ENCODE results near the gene LRCH2.

Gene LRCH2

DNA sequence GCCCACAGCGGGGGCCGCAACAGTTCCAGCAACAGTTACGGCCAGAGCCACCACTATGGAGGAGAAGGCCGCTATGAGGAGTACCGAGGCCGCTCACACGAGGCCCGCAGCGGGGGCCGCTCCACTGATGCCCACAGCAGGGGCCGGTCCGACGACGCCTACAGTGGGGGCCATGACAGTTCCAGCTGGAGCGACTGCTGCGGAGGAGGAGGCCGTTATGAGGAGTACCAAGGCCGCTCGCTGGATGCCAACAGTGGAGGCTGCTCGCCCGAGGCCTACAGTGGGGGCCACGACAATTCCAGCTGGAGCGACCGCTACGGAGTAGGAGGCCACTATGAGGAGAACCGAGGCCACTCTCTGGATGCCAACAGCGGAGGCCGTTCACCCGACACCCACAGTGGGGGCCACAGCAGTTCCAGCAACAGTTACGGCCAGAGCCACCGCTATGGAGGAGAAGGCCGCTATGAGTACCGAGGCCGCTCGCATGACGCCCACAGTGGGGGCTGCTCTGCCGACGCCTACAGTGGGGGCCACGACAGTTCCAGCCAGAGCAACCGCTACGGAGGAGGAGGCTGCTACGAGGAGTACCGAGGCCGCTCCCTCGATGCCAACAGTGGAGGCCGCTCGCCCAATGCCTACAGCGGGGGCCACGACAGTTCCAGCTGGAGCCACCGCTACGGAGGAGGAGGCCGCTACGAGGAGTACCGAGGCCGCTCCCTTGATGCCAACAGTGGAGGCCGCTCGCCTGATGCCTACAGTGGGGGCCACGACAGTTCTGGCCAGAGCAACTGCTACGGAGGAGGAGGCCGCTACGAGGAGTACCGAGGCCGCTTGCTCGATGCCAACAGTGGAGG lies 43.0 kb downstream of the LRCH2 start:
- Histone ChIP-seq H3K36me3 (ENCODE audit: control insufficient read depth, insufficient read depth, low read length) (no peaks in the 10 kb centered on the region), H3K27me3 (ENCODE audit: control insufficient read depth, insufficient read depth, low read length) (peaks cover 2% of the 10 kb centered on the region), H3K4me3 (ENCODE audit: low read length) (no peak overlapping the region), H3K27ac (ENCODE audit: low read depth, low read length) (no peak overlapping the region), H3K9ac (ENCODE audit: low read length) (no peak overlapping the region), H3K4me1 (ENCODE audit: control insufficient read depth, insufficient read depth, low read length) (no peaks in the 10 kb centered on the region)

DNA sequence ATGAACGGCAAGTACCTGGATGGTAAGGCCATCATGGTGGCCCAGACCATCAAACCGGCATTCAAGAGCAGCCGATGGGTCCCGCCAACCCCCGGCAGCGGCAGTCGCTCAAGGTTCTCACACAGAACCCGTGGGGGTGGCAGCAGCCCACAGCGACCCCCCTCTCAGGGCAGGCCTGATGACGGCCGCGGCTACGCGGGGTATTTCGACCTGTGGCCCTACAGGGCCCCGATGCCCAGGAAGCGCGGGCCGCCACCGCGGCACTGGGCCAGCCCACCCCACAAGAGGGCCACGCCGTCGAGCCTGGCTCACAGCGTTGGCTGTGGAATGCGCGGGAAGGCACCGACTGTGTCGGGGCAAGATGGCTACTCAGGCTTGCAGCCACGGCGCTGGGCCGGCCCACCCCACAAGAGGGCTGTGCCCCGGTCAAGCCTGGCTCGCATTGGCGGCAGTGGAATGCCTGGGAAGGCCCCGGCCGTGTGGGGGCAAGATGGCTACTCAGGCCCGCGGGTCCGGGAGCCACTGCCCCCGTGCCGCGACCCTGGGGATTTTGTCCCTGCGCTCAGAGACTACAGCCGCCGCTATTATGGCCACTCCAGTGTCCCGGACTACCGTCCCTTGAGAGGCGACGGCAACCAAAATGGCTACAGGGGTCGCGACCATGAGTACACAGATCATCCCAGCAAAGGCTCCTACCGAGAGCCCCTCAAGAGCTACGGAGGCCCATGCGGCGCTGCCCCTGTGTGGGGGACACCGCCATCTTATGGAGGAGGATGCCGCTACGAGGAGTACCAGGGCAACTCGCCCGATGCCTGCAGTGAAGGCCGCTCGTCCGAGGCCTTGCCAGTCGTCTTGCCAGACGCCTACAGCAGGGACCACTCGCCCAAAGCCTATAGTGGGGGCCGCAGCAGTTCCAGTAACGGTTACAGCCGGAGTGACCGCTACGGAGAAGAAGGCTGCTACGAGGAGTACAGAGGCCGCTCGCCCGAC lies 44.0 kb downstream of the LRCH2 start:
- Histone ChIP-seq H3K27me3 (ENCODE audit: control insufficient read depth, insufficient read depth, low read length) (no peaks in the 10 kb centered on the region), H3K9ac (ENCODE audit: low read length) (no peak overlapping the region), H3K36me3 (ENCODE audit: control insufficient read depth, insufficient read depth, low read length) (no peaks in the 10 kb centered on the region), H3K4me1 (ENCODE audit: control insufficient read depth, insufficient read depth, low read length) (no peaks in the 10 kb centered on the region), H3K27ac (ENCODE audit: low read depth, low read length) (no peak overlapping the region), H3K4me3 (ENCODE audit: low read length) (no peak overlapping the region)

DNA sequence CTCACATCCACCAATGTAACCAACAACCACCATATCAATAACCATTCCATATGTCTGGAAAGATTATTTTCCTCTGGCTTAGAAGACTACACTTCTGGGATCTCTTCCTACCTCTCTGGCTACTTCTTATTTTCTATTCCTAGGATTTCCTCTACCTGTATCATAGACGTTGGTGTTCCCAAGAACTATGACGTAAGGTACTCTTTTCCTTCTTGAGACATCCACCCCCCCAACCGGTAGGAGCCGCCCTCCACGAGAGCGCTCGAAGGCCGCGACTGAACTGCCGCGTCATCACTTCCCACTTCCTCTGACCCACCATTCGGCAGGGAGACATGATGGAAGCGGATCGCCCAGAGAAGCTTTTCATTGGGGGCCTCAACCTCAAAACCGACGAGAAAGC lies 44.8 kb downstream of the LRCH2 start, which contains the start of gene RBMXL3:
TSS of gene RBMXL3 (plus strand) at position 301 of the 400 bp plus-strand sequence. CDS start at position 333, 32 bp downstream.
- Histone ChIP-seq H3K9ac (ENCODE audit: low read length) (no peak within 1 kb of the TSS), H3K4me3 (ENCODE audit: low read length) (no peak within 1 kb of the TSS), H3K4me1 (ENCODE audit: control insufficient read depth, insufficient read depth, low read length) (no peaks in the 10 kb centered on the region), H3K27me3 (ENCODE audit: control insufficient read depth, insufficient read depth, low read length) (no peaks in the 10 kb centered on the region), H3K27ac (ENCODE audit: low read depth, low read length) (no peak within 1 kb of the TSS), H3K36me3 (ENCODE audit: control insufficient read depth, insufficient read depth, low read length) (no peaks in the 10 kb centered on the region)

DNA sequence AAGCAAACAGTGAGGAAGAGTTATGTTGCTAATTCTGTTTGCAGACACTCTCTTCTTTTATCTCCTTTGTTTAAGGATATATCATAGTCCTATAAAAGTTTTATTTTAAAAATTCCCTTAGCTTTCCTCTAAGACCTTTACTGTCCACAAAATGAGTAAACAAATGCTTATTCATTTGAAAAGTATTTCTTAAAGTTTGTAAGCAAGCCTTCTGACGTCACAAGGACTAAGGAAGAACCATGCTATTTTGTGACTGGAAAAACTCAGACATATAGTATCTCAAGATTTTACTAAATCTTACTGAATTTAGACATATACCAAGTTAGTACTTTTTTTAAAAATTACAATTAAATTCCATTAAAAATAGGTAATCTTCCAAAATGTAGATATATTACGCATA lies 49.9 kb downstream of the LRCH2 start:
- H3K4me1 ChIP-seq (ENCODE audit: control insufficient read depth, insufficient read depth, low read length), result no peaks in the 10 kb centered on the region
- no peaks in the 10 kb centered on the region for H3K27me3 ChIP-seq (ENCODE audit: control insufficient read depth, insufficient read depth, low read length)
- H3K36me3 ChIP-seq (ENCODE audit: control insufficient read depth, insufficient read depth, low read length), result no peaks in the 10 kb centered on the region
- no peak overlapping the region for H3K9ac ChIP-seq (ENCODE audit: low read length)
- no peak overlapping the region for H3K27ac ChIP-seq (ENCODE audit: low read depth, low read length)
- H3K4me3 ChIP-seq (ENCODE audit: low read length), result no peak overlapping the region

DNA sequence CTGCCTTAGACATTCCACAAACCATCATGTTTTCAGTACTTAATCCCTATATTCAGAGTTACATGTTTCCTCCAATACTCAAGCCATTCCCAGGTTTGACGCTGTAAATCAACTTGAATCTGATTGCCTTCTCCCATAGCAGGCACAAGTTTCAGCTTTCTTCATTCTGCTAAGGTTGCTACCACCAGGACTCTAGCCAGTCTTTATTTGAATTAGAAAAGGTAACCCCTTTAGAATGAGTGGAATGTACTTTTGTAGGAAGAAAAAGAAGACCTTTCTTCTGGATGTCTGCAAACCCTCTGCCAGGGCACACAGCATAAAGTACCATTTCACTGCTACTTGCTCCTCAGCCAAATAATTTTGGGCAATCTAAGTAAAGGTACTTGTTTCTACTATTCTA lies 55.4 kb downstream of the LRCH2 start:
- H3K36me3 ChIP-seq (ENCODE audit: control insufficient read depth, insufficient read depth, low read length), result no peaks in the 10 kb centered on the region
- H3K9ac ChIP-seq (ENCODE audit: low read length), result no peak overlapping the region
- H3K4me1 ChIP-seq (ENCODE audit: control insufficient read depth, insufficient read depth, low read length), result no peaks in the 10 kb centered on the region
- no peak overlapping the region for H3K4me3 ChIP-seq (ENCODE audit: low read length)
- no peaks in the 10 kb centered on the region for H3K27me3 ChIP-seq (ENCODE audit: control insufficient read depth, insufficient read depth, low read length)
- no peak overlapping the region for H3K27ac ChIP-seq (ENCODE audit: low read depth, low read length)

DNA sequence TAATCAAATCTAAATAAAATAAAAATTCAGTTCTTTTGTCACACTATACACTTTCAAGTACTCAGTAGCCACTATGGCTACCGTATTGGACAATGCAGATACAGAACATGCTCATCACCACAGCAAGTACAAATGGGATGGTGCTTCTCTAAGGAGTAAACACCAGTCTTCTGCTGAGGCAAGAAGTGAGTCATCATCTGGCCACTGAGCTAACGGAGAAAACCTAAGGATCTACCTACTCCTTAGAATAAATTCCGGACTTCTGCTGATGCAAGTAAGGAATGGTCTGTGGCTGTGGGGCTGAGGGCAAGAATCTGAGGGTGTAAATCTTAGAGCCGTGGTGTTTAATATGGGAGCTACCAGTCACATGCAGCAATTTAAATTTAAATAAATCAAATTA lies 56.0 kb downstream of the LRCH2 start:
- H3K27ac ChIP-seq (ENCODE audit: low read depth, low read length), result no peak overlapping the region
- no peak overlapping the region for H3K9ac ChIP-seq (ENCODE audit: low read length)
- H3K4me1 ChIP-seq (ENCODE audit: control insufficient read depth, insufficient read depth, low read length), result no peaks in the 10 kb centered on the region
- H3K36me3 ChIP-seq (ENCODE audit: control insufficient read depth, insufficient read depth, low read length), result no peaks in the 10 kb centered on the region
- no peak overlapping the region for H3K4me3 ChIP-seq (ENCODE audit: low read length)
- H3K27me3 ChIP-seq (ENCODE audit: control insufficient read depth, insufficient read depth, low read length), result no peaks in the 10 kb centered on the region

DNA sequence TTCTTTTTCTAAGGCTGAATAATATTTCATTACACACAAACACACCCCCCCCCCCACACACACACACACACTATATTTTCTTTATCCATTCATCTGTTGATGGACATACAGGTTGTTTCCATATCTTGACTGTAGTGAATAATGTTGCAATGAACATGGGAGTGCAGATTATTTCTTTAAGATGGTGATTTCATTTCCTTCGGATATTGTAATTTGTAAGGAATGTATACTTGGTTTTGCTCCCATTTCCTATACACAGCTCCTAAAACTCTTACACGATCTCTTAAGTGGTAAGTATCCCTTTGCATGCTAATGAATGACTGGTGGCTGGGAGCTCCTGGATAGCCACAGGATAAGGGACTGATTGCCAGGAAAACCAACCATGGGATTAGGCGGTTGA lies 59.3 kb downstream of the LRCH2 start:
- H3K9ac ChIP-seq (ENCODE audit: low read length), result no peak overlapping the region
- no peaks in the 10 kb centered on the region for H3K4me1 ChIP-seq (ENCODE audit: control insufficient read depth, insufficient read depth, low read length)
- no peaks in the 10 kb centered on the region for H3K36me3 ChIP-seq (ENCODE audit: control insufficient read depth, insufficient read depth, low read length)
- no peaks in the 10 kb centered on the region for H3K27me3 ChIP-seq (ENCODE audit: control insufficient read depth, insufficient read depth, low read length)
- no peak overlapping the region for H3K4me3 ChIP-seq (ENCODE audit: low read length)
- no peak overlapping the region for H3K27ac ChIP-seq (ENCODE audit: low read depth, low read length)

DNA sequence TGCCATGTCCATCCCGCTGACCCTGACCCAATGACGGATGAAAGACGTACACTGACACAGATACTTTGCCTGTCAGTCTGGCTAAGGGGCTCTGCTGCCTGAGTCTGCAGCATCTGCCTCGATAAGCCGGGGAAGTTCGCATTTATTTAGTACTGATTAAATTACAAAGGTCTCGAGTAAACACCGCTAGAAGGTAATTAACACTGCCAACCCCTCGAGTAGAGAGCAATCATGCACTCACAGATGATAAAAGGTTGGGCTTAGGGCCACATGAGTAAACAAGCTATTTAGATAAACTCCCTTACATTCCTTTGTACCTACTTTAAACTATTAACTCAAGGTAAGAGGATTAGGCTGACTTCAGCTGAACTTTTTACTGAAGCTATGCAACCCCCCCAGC lies 60.7 kb downstream of the LRCH2 start:
- Histone ChIP-seq H3K27me3 (ENCODE audit: control insufficient read depth, insufficient read depth, low read length) (no peaks in the 10 kb centered on the region), H3K9ac (ENCODE audit: low read length) (no peak overlapping the region), H3K4me1 (ENCODE audit: control insufficient read depth, insufficient read depth, low read length) (no peaks in the 10 kb centered on the region), H3K27ac (ENCODE audit: low read depth, low read length) (no peak overlapping the region), H3K36me3 (ENCODE audit: control insufficient read depth, insufficient read depth, low read length) (no peaks in the 10 kb centered on the region), H3K4me3 (ENCODE audit: low read length) (no peak overlapping the region)

DNA sequence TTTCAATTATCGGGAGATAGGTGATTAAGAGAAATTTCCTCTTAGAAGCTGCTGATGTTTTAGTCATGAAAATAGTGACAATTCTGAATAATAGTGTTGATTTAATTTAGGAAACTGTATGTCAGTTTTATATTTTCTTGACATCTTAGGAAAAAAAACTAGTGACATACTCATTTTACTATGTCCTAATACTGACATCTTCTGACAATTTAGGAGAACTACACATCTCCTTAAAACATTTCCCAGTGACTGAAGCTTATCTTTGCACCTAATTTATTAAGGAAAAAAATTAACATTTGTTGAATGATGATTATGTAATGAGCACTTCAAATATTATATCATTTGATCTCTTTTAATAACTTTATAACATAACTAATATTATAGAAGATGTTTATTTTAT lies 86.7 kb downstream of the LRCH2 start:
- H3K9ac ChIP-seq (ENCODE audit: low read length), result no peak overlapping the region
- no peaks in the 10 kb centered on the region for H3K36me3 ChIP-seq (ENCODE audit: control insufficient read depth, insufficient read depth, low read length)

DNA sequence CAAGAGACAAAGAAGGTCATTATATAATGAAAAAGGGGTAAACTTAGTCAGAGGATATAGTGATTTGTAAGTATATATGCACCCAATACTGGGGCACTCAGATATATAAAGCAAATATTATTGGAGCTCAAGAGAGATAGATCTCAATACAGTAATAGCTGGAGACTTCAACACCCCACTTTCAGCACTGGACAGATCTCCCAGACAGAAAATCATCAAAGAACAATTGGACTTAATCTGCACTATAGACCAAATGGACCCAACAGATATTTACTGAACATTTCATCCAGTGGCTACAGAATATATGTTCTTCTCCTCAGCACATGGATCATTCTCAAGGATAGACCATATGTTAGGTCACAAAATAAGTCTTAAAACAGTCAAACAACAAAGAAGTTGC lies 91.8 kb downstream of the LRCH2 start:
- Histone ChIP-seq H3K4me3 (ENCODE audit: low read length) (no peak overlapping the region), H3K36me3 (ENCODE audit: control insufficient read depth, insufficient read depth, low read length) (no peaks in the 10 kb centered on the region), H3K4me1 (ENCODE audit: control insufficient read depth, insufficient read depth, low read length) (no peaks in the 10 kb centered on the region), H3K9ac (ENCODE audit: low read length) (no peak overlapping the region), H3K27ac (ENCODE audit: low read depth, low read length) (no peak overlapping the region), H3K27me3 (ENCODE audit: control insufficient read depth, insufficient read depth, low read length) (no peaks in the 10 kb centered on the region)

More for the DNA sequence above, 86.7 kb downstream of the LRCH2 start:
- no peaks in the 10 kb centered on the region for H3K4me1 ChIP-seq (ENCODE audit: control insufficient read depth, insufficient read depth, low read length)
- no peak overlapping the region for H3K4me3 ChIP-seq (ENCODE audit: low read length)
- H3K27ac ChIP-seq (ENCODE audit: low read depth, low read length), result no peak overlapping the region
- H3K27me3 ChIP-seq (ENCODE audit: control insufficient read depth, insufficient read depth, low read length), result peaks cover 2% of the 10 kb centered on the region

DNA sequence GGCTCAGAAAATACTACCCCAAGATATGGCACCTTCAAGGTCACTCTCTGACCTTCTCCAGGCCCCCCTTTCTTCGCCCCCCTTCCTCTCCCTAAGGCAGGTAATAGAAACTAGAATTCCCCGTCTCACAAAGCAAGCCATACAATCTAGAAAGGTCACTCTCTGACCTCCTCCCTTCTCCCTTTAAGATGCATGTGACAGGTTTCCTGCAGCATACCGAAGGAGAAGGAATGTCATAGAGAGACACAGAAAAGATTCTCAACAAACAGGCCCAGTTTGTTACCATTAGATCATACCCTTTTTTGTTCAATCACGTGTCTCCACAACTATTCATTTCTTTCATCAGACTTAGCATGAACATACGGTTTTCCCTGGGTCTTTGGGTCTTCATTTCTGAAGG lies 95.9 kb downstream of the LRCH2 start:
- H3K4me1 ChIP-seq (ENCODE audit: control insufficient read depth, insufficient read depth, low read length), result no peaks in the 10 kb centered on the region
- H3K4me3 ChIP-seq (ENCODE audit: low read length), result no peak overlapping the region
- H3K36me3 ChIP-seq (ENCODE audit: control insufficient read depth, insufficient read depth, low read length), result no peaks in the 10 kb centered on the region
- H3K27me3 ChIP-seq (ENCODE audit: control insufficient read depth, insufficient read depth, low read length), result no peaks in the 10 kb centered on the region
- H3K9ac ChIP-seq (ENCODE audit: low read length), result no peak overlapping the region
- no peak overlapping the region for H3K27ac ChIP-seq (ENCODE audit: low read depth, low read length)

DNA sequence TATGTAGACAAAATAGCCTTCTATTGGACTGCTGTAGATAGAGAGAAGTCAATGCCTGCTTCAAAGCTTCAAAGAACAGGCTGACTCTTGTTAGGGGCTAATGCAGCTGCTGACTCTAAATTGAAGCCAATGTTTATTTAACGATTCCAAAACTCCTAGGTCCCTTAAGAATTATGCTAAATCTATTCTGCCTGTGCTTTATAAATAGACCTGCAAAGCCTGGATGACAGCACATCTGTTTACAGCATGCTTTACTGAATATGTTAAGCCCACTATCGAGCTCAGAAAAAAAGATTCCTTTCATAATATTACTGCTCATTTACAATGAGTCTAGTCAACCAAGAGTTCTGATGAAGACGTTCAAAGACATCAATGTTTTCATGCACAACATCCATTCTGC lies 99.5 kb downstream of the LRCH2 start:
- H3K36me3 ChIP-seq (ENCODE audit: control insufficient read depth, insufficient read depth, low read length), result no peaks in the 10 kb centered on the region
- H3K4me1 ChIP-seq (ENCODE audit: control insufficient read depth, insufficient read depth, low read length), result no peaks in the 10 kb centered on the region
- no peak overlapping the region for H3K4me3 ChIP-seq (ENCODE audit: low read length)
- H3K9ac ChIP-seq (ENCODE audit: low read length), result no peak overlapping the region
- H3K27ac ChIP-seq (ENCODE audit: low read depth, low read length), result no peak overlapping the region
- no peaks in the 10 kb centered on the region for H3K27me3 ChIP-seq (ENCODE audit: control insufficient read depth, insufficient read depth, low read length)

Measured in rectal smooth muscle tissue (tissue), 1 donor.